ENCODE measurements around the gene TPSG1.
"Not testable (repeated sequence)": the region's sequence is repeated elsewhere in the genome, so short reads cannot be mapped to it uniquely, and the experiment has no call there.

TPSG1 gene

GRCh38 chr16:1200014-1200627 is 24.9 kb downstream of the TPSG1 start:
- no peak overlapping the region for H3K4me3 ChIP-seq (ENCODE audit: low read depth, low read length)
- H3K27me3 ChIP-seq (ENCODE audit: insufficient read depth, low read length), result no peaks in the 10 kb centered on the region
- H2AFZ ChIP-seq (ENCODE audit: low read length, unreplicated experiment), result no peak overlapping the region
- no peak overlapping the region for H3K27ac ChIP-seq (ENCODE audit: low read depth, low read length)
- H3K4me1 ChIP-seq (ENCODE audit: control insufficient read depth, insufficient read depth, low read length, unreplicated experiment), result no peaks in the 10 kb centered on the region
- H3K36me3 ChIP-seq (ENCODE audit: insufficient read depth, low read length), result no peaks in the 10 kb centered on the region
- H3K79me2 ChIP-seq (ENCODE audit: control insufficient read depth, insufficient read depth, low read length, unreplicated experiment), result no peaks in the 10 kb centered on the region

- no peaks in the 10 kb centered on the region for H3K36me3 ChIP-seq (ENCODE audit: insufficient read depth, low read length)
- no peak overlapping the region for H3K27ac ChIP-seq (ENCODE audit: low read depth, low read length)
- no peak overlapping the region for H2AFZ ChIP-seq (ENCODE audit: low read length, unreplicated experiment)
- no peaks in the 10 kb centered on the region for H3K4me1 ChIP-seq (ENCODE audit: control insufficient read depth, insufficient read depth, low read length, unreplicated experiment)
- H3K4me3 ChIP-seq (ENCODE audit: low read depth, low read length), result no peak overlapping the region
- H3K27me3 ChIP-seq (ENCODE audit: insufficient read depth, low read length), result no peaks in the 10 kb centered on the region
- H3K79me2 ChIP-seq (ENCODE audit: control insufficient read depth, insufficient read depth, low read length, unreplicated experiment), result no peaks in the 10 kb centered on the region
Observed at GRCh38 chr16:1199347-1200013, 25.6 kb downstream of the TPSG1 start.

GRCh38 chr16:1198671-1199346 is 26.3 kb downstream of the TPSG1 start:
- not testable (repeated sequence) for H3K4me1 ChIP-seq (ENCODE audit: control insufficient read depth, insufficient read depth, low read length, unreplicated experiment); H2AFZ ChIP-seq (ENCODE audit: low read length, unreplicated experiment); H3K79me2 ChIP-seq (ENCODE audit: control insufficient read depth, insufficient read depth, low read length, unreplicated experiment); H3K27ac ChIP-seq (ENCODE audit: low read depth, low read length); H3K4me3 ChIP-seq (ENCODE audit: low read depth, low read length); H3K36me3 ChIP-seq (ENCODE audit: insufficient read depth, low read length); H3K27me3 ChIP-seq (ENCODE audit: insufficient read depth, low read length)

DNA sequence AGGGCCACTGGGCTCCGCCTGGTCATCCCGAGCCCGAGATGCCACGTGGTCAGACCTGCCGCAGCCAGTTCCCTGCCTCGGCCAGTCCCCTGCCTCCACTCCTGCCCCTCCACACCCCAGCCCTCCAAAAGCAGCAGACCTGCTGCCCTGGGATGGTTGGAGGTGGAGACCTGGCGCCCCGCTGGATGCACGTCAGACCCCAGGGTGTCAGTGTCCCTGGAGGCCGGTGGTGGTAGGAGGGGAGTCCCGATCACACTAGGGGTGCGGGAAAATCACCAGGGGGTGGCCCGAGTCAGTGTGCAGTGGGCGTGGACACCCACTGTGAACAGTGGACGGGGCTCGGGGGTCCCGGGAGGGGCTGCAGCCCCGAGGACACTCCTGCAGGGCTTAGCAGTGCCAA is 26.9 kb downstream of the TPSG1 start:
- Histone ChIP-seq H3K36me3 (ENCODE audit: insufficient read depth, low read length) (no peaks in the 10 kb centered on the region), H3K79me2 (ENCODE audit: control insufficient read depth, insufficient read depth, low read length, unreplicated experiment) (no peaks in the 10 kb centered on the region), H3K4me1 (ENCODE audit: control insufficient read depth, insufficient read depth, low read length, unreplicated experiment) (no peaks in the 10 kb centered on the region), H3K4me3 (ENCODE audit: low read depth, low read length) (no peak overlapping the region), H2AFZ (ENCODE audit: low read length, unreplicated experiment) (no peak overlapping the region), H3K27ac (ENCODE audit: low read depth, low read length) (no peak overlapping the region), H3K27me3 (ENCODE audit: insufficient read depth, low read length) (no peaks in the 10 kb centered on the region)

DNA sequence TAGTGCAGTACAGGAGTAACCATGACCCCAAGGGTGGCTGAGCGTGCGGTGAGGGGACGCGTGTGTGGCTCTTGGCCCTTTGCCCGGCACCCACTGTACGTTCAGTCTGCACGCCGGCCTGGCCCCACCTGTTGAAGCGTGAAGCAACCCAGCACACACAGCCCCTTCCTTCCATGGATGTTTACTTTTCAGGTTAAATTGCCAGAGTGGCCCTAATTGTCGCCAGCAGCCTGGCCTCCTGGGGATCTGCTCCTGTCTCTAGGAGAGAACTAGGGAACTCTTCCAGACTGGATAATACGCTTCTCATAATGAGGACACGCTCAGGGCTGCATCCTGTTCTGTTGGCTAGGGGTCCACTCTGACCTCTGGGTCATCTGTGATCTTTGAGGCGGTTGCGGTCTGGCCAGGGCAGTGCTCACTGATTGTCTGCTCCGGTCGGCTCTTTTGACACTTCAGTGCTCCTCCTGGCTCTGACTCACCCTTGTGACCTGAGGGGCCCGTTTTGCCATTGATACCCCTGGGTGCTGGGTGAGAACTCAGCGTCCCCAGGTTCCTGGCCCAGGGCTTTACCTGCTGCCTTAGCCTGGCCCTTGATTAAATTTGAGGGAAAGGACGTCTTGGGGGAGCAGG is 27.7 kb downstream of the TPSG1 start:
- H3K27me3 ChIP-seq (ENCODE audit: insufficient read depth, low read length), result no peaks in the 10 kb centered on the region
- H2AFZ ChIP-seq (ENCODE audit: low read length, unreplicated experiment), result no peak overlapping the region
- H3K27ac ChIP-seq (ENCODE audit: low read depth, low read length), result no peak overlapping the region
- no peaks in the 10 kb centered on the region for H3K79me2 ChIP-seq (ENCODE audit: control insufficient read depth, insufficient read depth, low read length, unreplicated experiment)
- no peaks in the 10 kb centered on the region for H3K4me1 ChIP-seq (ENCODE audit: control insufficient read depth, insufficient read depth, low read length, unreplicated experiment)
- H3K4me3 ChIP-seq (ENCODE audit: low read depth, low read length), result no peak overlapping the region
- H3K36me3 ChIP-seq (ENCODE audit: insufficient read depth, low read length), result no peaks in the 10 kb centered on the region

DNA sequence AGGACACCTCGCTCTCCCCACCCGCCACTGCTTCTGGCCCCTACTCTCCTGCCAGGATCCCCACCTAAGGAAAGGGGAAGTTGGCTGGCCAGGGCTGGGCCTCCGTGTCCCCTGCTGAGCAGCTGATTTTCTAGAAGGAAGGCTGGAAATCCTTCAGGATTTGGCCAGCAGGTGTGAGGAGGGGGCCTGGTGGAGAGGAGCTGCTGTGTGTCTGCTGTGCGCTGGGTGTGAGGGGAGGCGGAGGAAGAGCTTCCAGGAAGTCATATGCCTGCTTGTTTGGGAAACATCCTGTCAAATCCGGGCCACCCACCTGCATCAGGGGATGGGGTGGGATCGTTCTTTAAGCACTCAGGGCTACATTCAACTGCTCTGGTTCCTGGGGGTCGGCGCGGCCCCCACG is 28.6 kb downstream of the TPSG1 start:
- no peaks in the 10 kb centered on the region for H3K36me3 ChIP-seq (ENCODE audit: insufficient read depth, low read length)
- no peak overlapping the region for H3K27ac ChIP-seq (ENCODE audit: low read depth, low read length)
- H3K4me1 ChIP-seq (ENCODE audit: control insufficient read depth, insufficient read depth, low read length, unreplicated experiment), result no peaks in the 10 kb centered on the region
- no peaks in the 10 kb centered on the region for H3K79me2 ChIP-seq (ENCODE audit: control insufficient read depth, insufficient read depth, low read length, unreplicated experiment)
- no peak overlapping the region for H3K4me3 ChIP-seq (ENCODE audit: low read depth, low read length)
- H3K27me3 ChIP-seq (ENCODE audit: insufficient read depth, low read length), result no peaks in the 10 kb centered on the region
- H2AFZ ChIP-seq (ENCODE audit: low read length, unreplicated experiment), result no peak overlapping the region

DNA sequence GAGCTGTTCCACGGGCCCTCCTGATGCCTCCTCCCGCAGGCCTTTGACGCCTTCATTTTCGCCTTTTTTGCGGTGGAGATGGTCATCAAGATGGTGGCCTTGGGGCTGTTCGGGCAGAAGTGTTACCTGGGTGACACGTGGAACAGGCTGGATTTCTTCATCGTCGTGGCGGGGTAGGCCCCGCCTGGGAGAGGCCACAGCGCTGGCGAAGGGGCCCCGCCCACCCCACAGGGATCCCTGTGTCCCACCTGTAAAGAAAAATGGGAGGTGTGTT is 29.7 kb downstream of the TPSG1 start:
- Histone ChIP-seq H3K4me3 (ENCODE audit: low read depth, low read length) (no peak overlapping the region), H3K36me3 (ENCODE audit: insufficient read depth, low read length) (no peaks in the 10 kb centered on the region), H3K4me1 (ENCODE audit: control insufficient read depth, insufficient read depth, low read length, unreplicated experiment) (no peaks in the 10 kb centered on the region)

GRCh38 chr16:1194665-1195392 is 30.2 kb downstream of the TPSG1 start:
- Histone ChIP-seq H3K4me3 (ENCODE audit: low read depth, low read length) (no peak overlapping the region), H3K36me3 (ENCODE audit: insufficient read depth, low read length) (no peaks in the 10 kb centered on the region), H3K27ac (ENCODE audit: low read depth, low read length) (no peak overlapping the region), H3K79me2 (ENCODE audit: control insufficient read depth, insufficient read depth, low read length, unreplicated experiment) (no peaks in the 10 kb centered on the region), H2AFZ (ENCODE audit: low read length, unreplicated experiment) (no peak overlapping the region), H3K4me1 (ENCODE audit: control insufficient read depth, insufficient read depth, low read length, unreplicated experiment) (no peaks in the 10 kb centered on the region), H3K27me3 (ENCODE audit: insufficient read depth, low read length) (no peaks in the 10 kb centered on the region)

More for the DNA sequence above, 29.7 kb downstream of the TPSG1 start:
- no peak overlapping the region for H3K27ac ChIP-seq (ENCODE audit: low read depth, low read length)
- H2AFZ ChIP-seq (ENCODE audit: low read length, unreplicated experiment), result no peak overlapping the region
- no peaks in the 10 kb centered on the region for H3K79me2 ChIP-seq (ENCODE audit: control insufficient read depth, insufficient read depth, low read length, unreplicated experiment)
- no peaks in the 10 kb centered on the region for H3K27me3 ChIP-seq (ENCODE audit: insufficient read depth, low read length)

GRCh38 chr16:1193825-1194581 is 31.1 kb downstream of the TPSG1 start:
- Histone ChIP-seq H3K36me3 (ENCODE audit: insufficient read depth, low read length) (no peaks in the 10 kb centered on the region), H3K27me3 (ENCODE audit: insufficient read depth, low read length) (no peaks in the 10 kb centered on the region)

GRCh38 chr16:1193143-1193824 is 31.8 kb downstream of the TPSG1 start:
- H3K79me2 ChIP-seq (ENCODE audit: control insufficient read depth, insufficient read depth, low read length, unreplicated experiment), result no peaks in the 10 kb centered on the region
- H3K4me3 ChIP-seq (ENCODE audit: low read depth, low read length), result no peak overlapping the region
- no peaks in the 10 kb centered on the region for H3K36me3 ChIP-seq (ENCODE audit: insufficient read depth, low read length)
- no peaks in the 10 kb centered on the region for H3K4me1 ChIP-seq (ENCODE audit: control insufficient read depth, insufficient read depth, low read length, unreplicated experiment)
- no peaks in the 10 kb centered on the region for H3K27me3 ChIP-seq (ENCODE audit: insufficient read depth, low read length)
- no peak overlapping the region for H3K27ac ChIP-seq (ENCODE audit: low read depth, low read length)
- H2AFZ ChIP-seq (ENCODE audit: low read length, unreplicated experiment), result no peak overlapping the region

More at GRCh38 chr16:1193825-1194581, 31.1 kb downstream of the TPSG1 start:
- Histone ChIP-seq H3K79me2 (ENCODE audit: control insufficient read depth, insufficient read depth, low read length, unreplicated experiment) (no peaks in the 10 kb centered on the region), H2AFZ (ENCODE audit: low read length, unreplicated experiment) (no peak overlapping the region), H3K4me1 (ENCODE audit: control insufficient read depth, insufficient read depth, low read length, unreplicated experiment) (no peaks in the 10 kb centered on the region), H3K4me3 (ENCODE audit: low read depth, low read length) (no peak overlapping the region), H3K27ac (ENCODE audit: low read depth, low read length) (no peak overlapping the region)

Measured in ACC112 (cell line).